Measurements from ENCODE around the gene COPB1. TPM values are rescaled to one million over a fixed set of nuclear protein-coding genes. Genes with fewer than 3 reads are reported as not detected.

The COPB1 gene
- total RNA-seq, 1 donor from 2014 or later, result 135 TPM

DNA sequence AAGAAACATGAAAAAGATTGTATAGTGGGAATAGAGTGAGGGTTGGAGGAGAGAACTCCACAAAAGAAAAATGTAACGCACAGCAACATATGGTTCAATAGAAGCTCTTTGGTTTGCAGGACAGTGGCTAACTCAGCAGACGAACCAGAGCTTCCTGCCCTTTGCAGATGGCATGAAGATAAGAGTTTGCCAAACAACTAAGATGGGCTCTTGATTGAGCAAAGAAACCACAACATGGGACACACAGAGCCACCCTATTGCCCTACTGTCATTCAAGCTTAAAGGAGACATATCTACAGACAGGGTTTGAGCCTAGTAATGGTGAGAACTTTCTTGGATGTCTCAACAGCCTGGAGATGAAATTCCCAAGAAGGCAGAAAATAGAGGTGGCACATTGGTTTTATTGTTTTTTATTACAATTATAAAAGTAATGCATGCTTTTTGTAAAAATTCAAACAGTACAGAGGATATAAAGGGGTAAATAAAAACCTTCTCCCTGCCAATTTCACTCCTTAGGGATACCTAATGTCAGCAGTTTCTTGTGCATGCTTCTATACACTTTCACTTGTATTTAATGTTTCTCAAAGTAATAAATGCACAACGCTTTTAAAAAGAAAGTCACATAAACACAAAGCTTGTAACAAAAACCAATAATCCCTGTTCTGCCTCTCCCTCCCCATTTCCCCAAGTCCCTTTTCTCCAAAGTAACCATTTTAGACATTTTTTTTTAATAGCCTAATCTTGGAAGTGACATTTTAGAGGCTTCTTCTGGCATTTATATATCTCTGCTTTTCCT, 63.7 kb downstream of the COPB1 start:
- TF ChIP-seq, protein P1, sequence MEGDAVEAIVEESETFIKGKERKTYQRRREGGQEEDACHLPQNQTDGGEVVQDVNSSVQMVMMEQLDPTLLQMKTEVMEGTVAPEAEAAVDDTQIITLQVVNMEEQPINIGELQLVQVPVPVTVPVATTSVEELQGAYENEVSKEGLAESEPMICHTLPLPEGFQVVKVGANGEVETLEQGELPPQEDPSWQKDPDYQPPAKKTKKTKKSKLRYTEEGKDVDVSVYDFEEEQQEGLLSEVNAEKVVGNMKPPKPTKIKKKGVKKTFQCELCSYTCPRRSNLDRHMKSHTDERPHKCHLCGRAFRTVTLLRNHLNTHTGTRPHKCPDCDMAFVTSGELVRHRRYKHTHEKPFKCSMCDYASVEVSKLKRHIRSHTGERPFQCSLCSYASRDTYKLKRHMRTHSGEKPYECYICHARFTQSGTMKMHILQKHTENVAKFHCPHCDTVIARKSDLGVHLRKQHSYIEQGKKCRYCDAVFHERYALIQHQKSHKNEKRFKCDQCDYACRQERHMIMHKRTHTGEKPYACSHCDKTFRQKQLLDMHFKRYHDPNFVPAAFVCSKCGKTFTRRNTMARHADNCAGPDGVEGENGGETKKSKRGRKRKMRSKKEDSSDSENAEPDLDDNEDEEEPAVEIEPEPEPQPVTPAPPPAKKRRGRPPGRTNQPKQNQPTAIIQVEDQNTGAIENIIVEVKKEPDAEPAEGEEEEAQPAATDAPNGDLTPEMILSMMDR (IDR thresholded peaks at IDR 0.05), result no peak
- H3K4me3 Mint-ChIP-seq (ENCODE audit: unreplicated experiment), result no peak overlapping the region
- no peak for DNase-seq (ENCODE audit: extremely low spot score, unreplicated experiment)
- H3K4me1 Mint-ChIP-seq (ENCODE audit: unreplicated experiment), result no peaks in the 10 kb centered on the region
- no peak overlapping the region for H3K27ac Mint-ChIP-seq (ENCODE audit: unreplicated experiment)
- H3K27me3 Mint-ChIP-seq (ENCODE audit: unreplicated experiment), result no peaks in the 10 kb centered on the region
- H3K9me3 Mint-ChIP-seq (ENCODE audit: unreplicated experiment), result peaks cover 12% of the 10 kb centered on the region
- H3K36me3 Mint-ChIP-seq (ENCODE audit: unreplicated experiment), result peaks cover 8% of the 10 kb centered on the region

DNA sequence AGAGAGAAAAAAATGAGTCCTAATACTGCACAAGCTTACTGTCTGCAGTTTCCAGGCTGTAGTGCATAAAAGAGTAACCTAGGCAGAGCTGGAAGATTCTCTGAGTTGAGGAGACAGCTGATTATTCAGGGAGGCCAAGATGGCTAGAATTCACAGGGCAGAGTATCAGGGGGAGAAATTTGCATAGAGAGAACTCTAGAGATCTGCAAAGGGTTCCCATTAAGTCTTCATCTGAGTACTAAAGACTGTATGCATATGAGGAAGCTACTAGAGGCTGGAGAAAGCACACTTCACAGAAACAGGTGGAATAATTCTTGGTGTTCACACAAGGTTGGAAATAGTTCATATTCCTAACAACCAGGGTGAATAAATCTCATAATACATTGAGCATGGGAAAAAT, 74.0 kb downstream of the COPB1 start:
- Mint-ChIP-seq H3K36me3 (ENCODE audit: unreplicated experiment) (no peaks in the 10 kb centered on the region), H3K4me3 (ENCODE audit: unreplicated experiment) (no peak overlapping the region), H3K9me3 (ENCODE audit: unreplicated experiment) (peaks cover 7% of the 10 kb centered on the region), H3K27ac (ENCODE audit: unreplicated experiment) (no peak overlapping the region), H3K4me1 (ENCODE audit: unreplicated experiment) (peaks cover 11% of the 10 kb centered on the region), H3K27me3 (ENCODE audit: unreplicated experiment) (no peaks in the 10 kb centered on the region)
- TF ChIP-seq, protein P1 (IDR thresholded peaks at IDR 0.05), result no peak
- no peak for DNase-seq (ENCODE audit: extremely low spot score, unreplicated experiment)

DNA sequence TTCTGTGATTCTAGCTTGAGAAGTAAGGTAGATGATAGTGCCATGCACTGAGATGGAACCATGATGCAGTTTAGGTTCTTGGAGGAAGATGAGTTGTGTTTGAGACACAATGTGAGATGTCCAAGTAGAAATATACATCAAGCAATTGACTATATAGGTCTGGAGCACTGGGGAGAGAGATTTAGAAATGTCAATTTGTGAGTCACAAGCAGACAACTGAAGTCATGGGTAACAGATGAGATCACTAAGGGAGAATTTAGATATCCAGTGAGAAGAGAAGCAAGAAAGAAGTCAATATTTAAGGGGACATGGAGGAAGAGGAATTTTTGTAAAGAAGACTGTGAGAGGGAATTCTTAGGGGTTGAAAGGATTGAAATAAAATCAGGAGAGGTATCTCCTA, 75.5 kb downstream of the COPB1 start:
- DNase-seq (ENCODE audit: extremely low spot score, unreplicated experiment), result no peak
- Mint-ChIP-seq H3K4me3 (ENCODE audit: unreplicated experiment) (no peak overlapping the region), H3K36me3 (ENCODE audit: unreplicated experiment) (no peaks in the 10 kb centered on the region), H3K9me3 (ENCODE audit: unreplicated experiment) (no peaks in the 10 kb centered on the region), H3K27ac (ENCODE audit: unreplicated experiment) (no peak overlapping the region), H3K4me1 (ENCODE audit: unreplicated experiment) (peaks cover 21% of the 10 kb centered on the region), H3K27me3 (ENCODE audit: unreplicated experiment) (no peaks in the 10 kb centered on the region)
- TF ChIP-seq, protein P1 (IDR thresholded peaks at IDR 0.05), result no peak

- no peak overlapping the region for H3K4me3 Mint-ChIP-seq (ENCODE audit: unreplicated experiment)
- TF ChIP-seq, protein P1 (IDR thresholded peaks at IDR 0.05), result no peak
- peaks cover 25% of the 10 kb centered on the region for H3K4me1 Mint-ChIP-seq (ENCODE audit: unreplicated experiment)
- no peak overlapping the region for H3K27ac Mint-ChIP-seq (ENCODE audit: unreplicated experiment)
- no peak for DNase-seq (ENCODE audit: extremely low spot score, unreplicated experiment)
- H3K9me3 Mint-ChIP-seq (ENCODE audit: unreplicated experiment), result no peaks in the 10 kb centered on the region
- no peaks in the 10 kb centered on the region for H3K36me3 Mint-ChIP-seq (ENCODE audit: unreplicated experiment)
- no peaks in the 10 kb centered on the region for H3K27me3 Mint-ChIP-seq (ENCODE audit: unreplicated experiment)
Measured at GRCh38 chr11:14423633-14424032, 76.0 kb downstream of the COPB1 start.

DNA sequence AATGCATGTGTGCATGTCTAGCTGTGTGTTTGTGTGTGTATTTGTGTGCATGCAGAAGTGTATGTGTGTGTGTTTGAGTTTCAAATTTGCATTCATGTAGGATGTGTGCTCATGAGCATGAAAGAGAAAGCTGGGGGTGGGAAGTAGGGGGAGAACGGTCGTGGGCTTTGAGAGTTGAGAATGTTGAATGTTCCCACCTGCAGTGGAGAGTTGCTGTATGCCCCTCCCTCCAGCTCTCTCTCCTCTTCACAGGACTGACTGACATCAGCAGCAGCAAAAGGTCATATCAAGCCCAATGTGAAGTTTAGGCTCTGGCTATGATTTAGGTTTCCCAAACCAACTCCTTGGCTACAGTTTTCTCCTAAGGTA, 76.8 kb downstream of the COPB1 start:
- Mint-ChIP-seq H3K27ac (ENCODE audit: unreplicated experiment) (no peak overlapping the region), H3K36me3 (ENCODE audit: unreplicated experiment) (no peaks in the 10 kb centered on the region), H3K9me3 (ENCODE audit: unreplicated experiment) (no peaks in the 10 kb centered on the region), H3K4me3 (ENCODE audit: unreplicated experiment) (no peak overlapping the region), H3K27me3 (ENCODE audit: unreplicated experiment) (no peaks in the 10 kb centered on the region), H3K4me1 (ENCODE audit: unreplicated experiment) (peaks cover 29% of the 10 kb centered on the region)
- TF ChIP-seq, protein P1 (IDR thresholded peaks at IDR 0.05), result no peak
- no peak for DNase-seq (ENCODE audit: extremely low spot score, unreplicated experiment)

All from osteocyte (in vitro differentiated cells).